ENCODE measurements around the gene HSPA4.
"Not testable (repeated sequence)": the region's sequence is repeated elsewhere in the genome, so short reads cannot be mapped to it uniquely, and the experiment has no call there.

The HSPA4 gene

DNA sequence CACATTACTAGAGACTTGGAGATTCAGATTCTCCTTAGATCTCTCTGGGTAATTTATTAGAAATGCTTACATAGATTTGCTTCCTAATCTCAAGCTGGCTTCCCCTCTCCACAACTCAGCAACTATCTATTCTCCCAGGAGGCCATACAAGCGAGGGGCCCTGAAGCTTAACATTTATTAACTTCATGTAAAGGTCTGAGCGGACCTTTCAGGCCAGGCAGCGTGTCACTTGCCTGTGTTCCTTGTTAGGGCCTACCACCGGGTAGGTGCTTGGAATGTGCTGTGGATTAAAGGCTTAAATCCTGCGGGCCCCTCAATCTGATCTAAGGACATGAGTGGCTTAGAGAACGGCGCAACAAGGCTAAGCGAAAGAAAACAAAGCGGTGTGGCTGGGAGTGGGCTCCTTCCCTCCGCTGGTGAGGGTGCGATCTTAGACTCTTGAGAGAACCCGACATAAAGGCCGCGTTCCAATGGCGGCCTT is 712 bp upstream of the HSPA4 start:
- DNase-seq: no peak

DNA sequence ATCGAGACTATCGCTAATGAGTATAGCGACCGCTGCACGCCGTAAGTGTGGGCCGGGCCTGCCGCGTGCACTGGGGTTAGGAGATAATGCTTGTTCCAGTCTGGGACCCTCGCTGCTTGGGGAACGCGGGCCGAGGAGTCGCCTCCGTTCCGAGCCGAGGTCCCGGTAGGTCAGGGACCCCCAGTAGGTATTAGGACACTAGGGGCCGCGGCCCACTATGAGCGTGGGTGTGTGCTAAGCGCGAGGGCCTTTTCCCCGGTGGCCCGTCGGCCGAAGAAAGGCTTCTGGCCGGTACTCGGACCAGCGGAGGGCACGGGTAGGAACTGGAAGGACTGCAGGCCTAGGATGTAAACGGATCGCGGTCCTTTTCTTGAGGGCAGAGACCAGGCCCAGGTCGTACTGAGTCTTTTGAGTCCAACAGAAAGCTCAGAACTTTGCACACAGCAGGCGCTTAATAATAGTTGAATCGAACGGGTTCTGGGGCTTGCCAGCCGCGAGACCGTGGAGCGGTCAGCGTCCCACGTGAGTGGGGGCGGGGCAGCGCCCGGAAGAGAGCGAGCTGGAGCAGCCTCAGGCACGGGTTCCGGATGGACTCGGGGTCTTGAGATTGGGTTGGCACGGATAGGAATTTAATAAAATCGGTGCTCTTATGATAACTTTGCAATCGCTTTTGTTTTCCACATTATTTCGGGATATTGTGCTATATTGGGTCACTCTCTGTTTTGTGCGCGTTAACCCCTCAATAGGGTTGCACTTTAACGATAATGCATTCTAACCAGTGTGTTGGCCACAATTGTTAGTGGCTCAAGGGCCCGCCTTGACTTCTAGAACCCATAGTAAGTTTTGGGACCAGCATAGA is 733 bp downstream of the HSPA4 start:
- DNase-seq: peak; percentile 78 to 79

DNA sequence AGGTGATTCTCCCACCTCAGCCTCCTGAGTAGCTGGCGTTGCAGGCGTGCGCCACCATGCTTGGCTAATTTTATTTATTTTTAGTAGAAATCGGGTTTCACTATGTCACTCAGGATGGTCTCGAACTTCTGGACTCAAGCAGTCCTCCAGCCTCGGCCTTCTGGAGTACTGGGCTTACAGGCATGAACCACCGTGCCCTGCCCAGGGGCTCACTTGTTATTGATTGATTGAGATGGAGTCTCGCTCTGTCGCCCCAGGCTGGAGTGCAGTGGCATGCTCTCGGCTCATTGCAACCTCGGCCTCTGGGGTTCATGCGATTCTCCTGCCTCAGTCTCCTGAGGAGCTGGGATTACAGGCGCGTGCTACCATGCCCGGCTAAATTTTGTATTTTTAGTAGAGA is 1.6 kb downstream of the HSPA4 start:
- no peak for DNase-seq

DNA sequence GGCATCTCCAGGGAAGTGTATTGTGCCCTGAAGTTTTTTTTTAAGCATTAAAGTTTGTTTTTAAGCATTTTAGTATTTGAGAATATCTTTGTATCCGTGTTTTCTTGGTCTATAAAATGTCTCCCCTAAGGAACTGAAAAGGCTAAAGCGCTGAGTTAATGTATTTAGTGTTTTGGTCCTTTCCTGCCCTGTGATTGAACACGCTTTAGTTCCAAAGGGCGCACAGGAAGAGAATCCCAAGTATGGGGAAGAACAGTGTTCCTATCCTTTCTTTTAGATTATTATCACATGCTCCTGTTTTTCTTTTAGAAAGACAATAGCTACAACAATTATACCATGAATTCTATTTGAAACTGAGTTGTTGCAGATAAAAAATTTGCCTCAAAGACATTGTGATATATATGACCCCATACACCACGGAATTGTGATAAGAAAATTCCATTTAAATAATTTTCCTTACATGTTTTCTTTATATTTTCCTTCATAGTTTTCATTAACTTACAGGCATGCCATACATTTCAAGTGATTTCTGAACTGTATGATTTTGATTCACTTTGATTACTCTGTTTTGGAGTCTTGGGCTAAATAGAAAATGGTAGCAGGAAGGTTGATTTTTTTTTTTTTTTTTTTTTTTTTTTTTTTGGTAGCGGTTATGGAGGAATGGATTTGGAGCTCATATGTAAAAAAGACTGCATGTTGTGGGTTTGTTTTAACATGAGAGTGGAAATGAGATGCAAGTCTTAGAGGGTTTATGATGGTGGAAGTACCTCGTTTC is 3.1 kb downstream of the HSPA4 start:
- DNase-seq: no peak

DNA sequence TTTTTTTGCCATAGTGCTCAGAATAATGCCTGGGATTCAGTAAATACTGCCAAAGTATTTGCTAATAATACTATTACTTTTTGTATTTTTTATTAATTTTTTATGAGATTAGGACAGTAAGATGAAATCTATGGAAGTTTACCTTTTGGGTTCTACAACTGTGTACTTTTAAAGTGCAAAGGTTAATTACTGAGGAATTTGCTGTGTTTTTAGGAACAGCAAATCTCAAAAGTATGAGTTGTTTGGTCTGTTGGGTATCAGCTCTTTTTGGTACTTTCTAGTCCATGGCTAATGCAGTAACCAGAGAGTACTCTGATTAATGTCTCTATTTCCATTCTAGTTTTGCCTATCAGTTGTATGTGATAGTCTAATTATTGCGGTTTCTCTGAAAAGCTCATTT is 5.1 kb downstream of the HSPA4 start:
- DNase-seq: no peak

DNA sequence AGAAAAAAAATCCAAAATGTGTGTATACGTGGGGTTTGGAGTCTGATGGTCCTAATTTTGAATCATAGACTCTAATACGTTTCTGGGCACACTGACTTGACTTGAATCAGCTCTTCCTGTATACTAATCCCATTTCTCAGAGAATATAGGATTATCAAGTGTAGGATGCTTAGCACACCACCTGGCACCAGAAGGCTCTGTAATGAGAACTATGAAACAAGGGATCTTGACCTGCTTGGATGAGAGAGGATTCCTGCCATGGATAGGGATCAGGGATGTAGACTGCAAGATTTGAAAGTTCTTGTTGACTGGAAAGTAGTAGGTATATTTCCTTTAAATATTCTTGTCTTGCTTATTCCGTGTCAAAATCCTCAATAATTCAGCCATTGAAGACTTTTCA is 7.8 kb downstream of the HSPA4 start:
- DNase-seq: no peak

DNA sequence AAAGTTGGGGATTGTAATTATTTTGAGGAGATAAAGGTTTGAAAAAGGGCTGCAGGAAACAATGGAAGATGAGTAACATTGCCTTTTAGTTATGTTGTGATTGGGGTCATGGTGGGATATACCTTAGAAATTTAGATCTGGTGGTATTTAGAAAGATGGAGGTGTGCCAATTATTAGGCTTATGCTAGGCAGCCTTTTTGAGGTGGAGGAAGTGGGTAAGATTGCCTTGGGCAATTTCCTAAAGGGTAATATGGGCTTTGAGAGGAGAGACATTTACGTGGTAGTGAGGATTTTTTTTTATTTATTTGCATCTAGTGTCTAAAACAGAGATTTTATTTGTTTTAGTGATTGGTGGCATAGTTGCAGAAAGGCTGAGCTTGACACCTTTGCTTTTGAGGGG is 10.5 kb downstream of the HSPA4 start:
- no peak for DNase-seq

DNA sequence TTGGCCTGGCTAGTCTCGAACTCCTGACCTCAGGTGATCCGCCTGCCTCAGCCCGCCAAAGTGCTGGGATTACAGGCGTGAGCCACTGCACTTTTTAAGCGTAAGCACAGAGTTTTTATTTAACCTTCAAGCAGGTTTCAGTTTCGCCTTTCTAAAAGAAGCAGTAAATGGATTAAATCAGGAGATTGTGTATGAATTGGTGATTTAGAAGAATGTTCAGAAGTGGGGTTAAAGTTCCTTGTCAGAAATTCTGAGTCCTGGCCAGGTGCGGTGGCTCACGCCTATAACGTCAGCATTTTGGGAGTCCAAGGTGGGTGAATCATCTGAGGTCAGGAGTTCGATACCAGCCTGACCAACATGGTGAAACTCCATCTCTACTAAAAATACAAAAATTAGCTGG is 12.2 kb downstream of the HSPA4 start:
- DNase-seq: no peak

DNA sequence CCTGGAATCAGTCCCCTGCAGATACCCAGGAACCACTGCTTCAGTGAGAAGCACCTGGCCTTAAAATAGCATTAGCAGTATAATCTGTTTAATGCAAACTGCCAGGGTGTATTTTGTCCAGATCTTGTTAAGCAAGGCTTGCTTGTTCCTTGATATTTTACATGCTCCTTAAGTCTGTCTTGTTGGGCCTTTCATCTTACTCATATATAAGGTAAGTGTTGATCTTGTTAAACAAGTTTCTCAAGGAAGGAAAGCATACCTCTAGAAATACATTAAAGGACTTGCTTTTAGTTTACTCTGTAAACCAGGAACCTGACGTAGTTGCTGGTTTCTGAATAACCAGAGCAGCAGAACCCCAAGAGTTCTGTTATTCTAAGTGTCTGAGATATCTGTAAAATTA is 13.7 kb downstream of the HSPA4 start:
- no peak for DNase-seq

DNA sequence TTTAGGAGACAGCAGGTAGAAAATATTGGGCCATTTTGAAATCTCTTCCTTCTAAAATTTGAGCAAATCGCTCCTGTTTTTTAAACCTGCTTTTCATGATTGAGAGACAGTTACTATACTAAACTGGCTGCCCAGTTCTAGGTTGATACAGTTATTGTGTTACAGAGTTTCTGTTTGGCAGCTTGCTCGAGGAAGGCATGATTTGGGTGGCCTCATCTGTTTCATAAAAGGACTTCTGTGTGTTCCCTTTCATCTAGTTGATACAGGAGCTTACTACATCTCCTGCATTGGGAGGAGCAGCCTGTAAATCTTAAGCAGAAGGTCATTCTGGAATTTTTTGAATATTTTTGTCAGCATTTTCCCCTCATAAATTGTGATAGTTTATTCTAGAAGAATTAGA is 14.2 kb downstream of the HSPA4 start:
- DNase-seq: no peak

DNA sequence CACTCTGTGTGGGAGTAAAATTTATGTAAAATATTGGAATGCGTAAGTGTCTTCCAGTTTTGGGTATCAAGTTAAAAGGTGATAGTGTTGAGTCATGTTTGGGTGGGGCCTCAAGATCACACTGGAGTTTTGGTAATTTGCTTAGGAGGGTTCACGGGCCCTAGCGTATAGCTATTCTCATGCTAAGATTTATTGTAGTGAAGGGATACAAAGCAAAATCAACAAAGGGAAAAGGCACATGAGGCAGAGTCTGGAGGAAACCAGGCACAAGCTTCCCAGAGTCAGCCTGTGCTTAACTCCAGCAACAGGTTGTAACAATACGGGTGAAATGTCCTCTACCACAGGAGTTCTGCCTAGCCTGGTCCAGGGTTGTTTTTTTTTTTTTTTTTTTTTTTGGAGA is 20.2 kb downstream of the HSPA4 start:
- DNase-seq: no peak

DNA sequence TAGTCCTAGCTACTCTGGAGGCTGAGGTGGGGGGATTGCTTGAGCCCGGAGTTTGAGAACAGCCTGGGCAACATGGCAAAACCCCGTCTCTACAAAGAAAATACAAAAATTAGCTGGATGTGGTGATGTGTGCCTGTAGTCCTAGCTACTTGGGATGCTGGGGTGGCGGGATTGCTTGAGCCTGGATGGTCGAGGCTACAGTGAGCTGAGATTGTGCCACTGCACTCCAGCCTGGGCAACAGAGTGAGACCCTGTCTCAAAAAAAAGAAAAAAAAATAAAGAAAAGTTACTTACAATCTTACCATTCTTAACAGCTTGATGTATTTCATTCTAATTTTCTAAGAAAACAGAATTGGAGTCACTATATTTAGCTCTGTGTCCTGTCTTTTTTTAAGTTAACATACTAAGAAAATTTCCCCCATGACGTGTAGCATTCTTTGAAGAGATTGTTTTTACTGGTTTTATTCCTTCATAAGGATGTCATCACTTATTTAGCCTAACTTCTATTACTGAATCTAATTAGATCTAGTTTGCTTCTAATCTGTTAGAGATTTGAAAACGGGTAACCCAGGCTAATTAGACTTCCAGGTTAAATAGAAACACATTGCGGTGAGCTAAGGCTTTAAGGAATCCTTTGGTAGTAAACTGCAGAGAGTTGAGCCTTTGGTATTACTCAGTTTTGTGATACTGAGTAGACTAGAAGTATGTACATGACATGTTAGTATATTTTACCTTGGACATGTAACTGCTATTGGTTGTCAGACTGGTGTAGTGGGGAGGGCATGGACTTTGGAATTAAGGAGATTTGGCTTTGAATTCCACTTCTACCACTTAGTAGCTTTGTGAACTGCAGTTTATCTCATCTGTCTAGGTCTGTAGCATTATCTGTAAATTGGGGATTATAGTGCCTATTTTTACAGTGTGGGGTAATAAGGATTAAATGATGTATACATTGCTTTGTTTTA is 24.0 kb downstream of the HSPA4 start:
- no peak for DNase-seq

DNA sequence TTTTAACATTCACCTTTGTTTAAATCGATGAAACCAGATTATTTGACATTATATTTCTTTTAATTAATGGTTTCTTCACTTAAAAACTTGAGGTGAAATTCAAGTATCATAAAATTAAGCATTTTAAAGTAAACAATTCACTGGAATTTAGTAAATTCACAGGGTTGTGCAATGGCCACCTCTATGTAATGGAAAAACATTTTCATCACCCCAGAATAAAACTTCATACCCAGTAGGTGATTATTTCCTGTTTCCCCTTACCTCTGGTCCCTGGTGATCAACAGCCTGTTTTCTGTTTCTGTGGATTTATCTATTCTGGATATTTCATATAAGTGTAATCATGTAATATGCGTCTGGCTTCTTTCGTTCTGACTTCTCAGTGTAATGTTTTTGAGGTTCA is 27.2 kb downstream of the HSPA4 start:
- DNase-seq: no peak

DNA sequence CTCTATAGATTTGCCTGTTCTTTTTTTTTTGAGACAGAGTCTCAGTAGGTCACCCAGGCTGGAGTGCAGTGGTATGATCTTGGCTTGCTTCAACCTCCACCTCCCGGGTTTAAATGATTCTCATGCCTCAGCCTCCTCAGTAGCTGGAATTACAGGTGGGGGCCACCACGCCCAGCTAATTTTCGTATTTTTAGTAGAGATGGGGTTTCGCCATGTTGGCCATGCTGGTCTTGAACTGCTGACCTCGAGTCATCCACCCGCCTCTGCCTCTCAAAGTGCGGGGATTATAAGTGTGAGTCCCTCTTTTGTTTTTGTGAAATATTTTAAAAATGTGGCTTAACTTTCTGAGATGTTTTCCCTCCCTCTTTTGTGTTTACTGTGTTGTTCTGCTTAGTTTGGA is 29.2 kb downstream of the HSPA4 start:
- DNase-seq: no peak

DNA sequence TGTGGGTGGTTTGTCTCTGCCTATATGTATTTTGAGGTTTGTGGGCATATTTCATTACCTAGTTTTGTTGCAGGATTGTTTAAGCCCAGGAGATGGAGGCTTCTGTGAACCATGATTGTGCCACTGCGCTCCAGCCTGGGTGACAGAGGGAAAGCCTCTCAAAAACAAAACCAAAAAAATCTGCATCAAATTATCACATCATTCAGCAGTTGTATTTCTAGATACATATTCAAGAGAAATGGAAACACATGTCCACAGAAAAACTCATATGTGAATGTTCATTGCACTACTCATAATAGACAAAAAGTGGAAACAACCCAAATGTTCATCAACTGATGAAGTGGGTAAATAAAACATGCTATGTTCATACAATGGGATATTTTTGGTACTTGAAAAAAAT is 29.9 kb downstream of the HSPA4 start:
- DNase-seq: no peak

DNA sequence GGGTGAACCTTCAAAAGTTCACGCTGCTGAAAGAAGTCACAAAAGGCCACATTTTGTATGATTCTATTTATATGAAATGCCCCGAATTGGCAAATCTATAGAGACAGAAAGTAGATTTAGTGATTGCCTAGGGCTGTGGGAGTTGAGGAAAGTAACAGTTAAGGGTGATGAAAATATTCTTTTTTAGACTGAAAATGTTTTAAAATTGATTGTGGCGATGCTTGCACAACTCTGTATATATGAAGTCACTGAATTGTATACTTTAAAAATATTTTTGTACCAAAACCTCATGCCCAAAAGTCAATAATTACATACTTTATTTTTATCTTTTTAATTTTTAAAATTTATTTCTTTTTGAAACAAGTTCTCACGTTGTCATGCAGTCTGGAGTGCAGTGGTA is 30.3 kb downstream of the HSPA4 start:
- no peak for DNase-seq

DNA sequence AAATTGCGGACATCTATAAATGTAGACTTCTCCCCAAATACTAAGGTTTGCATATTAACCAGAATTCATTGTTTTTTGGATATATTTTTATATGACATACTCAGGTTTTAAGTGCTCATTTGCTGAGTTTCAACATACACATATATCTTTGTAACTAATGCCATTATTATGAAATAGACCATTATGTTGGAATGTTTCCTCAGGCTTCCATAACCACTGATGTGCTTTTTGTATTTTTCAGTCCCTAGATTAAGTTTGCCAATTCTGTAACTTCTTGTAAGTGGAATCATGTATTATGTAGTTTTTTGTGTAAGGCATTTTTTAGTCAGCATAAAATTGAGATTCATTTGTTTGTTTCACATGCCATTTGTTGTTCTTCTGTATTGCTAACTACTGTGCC is 32.1 kb downstream of the HSPA4 start:
- DNase-seq: no peak

DNA sequence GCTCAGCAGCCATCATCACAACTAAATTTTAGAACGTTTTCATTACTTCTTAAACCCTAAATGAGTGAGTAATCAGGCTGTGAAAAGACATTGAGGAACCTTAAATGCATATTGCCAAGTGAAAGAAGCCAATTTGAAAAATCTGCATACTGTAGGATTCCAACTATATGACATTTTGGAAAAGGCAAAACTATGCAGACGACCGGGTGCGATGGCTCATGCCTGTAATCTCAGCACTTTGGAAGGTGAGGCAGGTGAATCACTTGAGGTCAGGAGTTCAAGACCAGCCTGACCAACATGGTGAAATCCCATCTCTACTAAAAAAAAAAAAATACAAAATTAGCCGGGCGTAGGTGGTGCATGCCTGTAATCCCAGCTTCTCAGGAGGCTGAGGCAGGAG is 33.4 kb downstream of the HSPA4 start:
- not testable (repeated sequence) for DNase-seq

DNA sequence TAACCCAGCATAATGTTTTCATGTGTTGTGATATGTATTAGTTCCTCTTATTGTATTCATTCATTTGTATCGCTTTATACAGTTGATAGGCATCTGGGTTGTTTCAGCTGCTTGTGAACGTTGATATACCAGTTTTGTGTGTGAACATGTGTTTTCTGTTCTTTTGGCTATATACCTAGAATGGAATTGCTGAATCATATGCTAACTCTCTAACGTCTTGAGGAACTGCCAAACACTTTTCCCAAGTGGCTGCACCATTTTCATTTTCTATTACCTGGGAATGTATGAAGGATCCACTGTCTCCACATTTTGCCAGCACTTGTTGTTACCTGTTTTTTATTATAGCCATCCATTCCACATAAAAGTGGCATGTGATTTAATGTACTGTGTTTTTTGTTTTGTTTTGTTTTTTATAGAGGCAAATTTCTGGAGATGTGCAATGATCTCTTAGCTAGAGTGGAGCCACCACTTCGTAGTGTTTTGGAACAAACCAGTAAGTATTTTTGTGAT is 34.6 kb downstream of the HSPA4 start:
- no peak for DNase-seq

DNA sequence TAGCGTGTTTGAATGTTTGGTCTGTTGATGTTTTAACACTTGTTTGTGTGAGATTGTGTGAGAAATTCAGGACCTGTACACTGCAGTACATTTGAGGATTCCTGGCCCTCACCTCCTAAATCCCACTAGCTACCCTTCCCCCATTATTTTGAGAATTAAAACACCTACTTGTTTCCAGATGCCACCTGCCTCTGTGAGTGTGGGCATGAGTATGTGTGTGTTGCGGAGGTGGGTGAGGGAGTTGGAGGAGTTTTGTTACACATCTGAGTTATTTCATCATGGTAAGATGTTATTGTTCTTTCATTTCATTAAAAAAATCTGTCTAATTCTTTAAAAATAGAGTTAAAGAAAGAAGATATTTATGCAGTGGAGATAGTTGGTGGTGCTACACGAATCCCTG is 36.3 kb downstream of the HSPA4 start:
- DNase-seq: no peak

DNA sequence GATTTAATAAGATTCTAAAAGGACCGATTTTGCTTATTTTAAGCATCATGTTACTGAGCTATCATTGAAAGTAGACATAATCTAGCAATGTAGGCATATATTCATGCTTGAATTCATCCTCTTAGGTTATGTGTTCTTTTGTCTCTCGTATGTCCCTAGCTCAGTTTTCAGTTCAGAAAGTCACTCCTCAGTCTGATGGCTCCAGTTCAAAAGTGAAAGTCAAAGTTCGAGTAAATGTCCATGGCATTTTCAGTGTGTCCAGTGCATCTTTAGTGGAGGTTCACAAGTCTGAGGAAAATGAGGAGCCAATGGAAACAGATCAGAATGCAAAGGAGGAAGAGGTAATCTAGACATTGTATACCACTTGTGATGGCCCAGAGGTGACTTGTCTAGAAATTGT is 39.2 kb downstream of the HSPA4 start:
- DNase-seq: no peak

DNA sequence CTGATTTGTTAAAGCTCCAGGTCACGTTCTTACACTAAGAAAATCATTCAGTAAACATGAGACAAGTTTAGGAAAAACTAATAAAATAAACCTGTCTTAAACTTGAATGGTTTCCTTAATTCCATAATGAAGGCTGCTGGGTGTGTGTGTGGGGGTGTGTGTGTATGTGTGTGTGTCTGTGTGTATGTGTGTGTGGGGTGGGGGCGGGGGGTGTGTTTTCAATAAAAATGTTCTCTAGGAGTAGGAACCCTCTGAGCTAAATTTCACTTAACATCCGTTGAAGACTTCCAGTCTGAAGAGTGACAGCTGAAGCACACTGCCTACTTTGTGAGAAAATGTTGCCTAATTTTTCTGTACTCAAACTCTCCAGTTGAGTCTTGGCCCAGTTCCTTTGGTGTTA is 54.5 kb downstream of the HSPA4 start:
- no peak for DNase-seq

Measured in activated T-cell treated with anti-CD3 and anti-CD28 coated beads, Interleukin-2, amount 50 U/mL, for 48 hours (primary cell).